HG03354 (cell line): Measurements from ENCODE around the gene ALPI.
"Not testable (repeated sequence)": the region's sequence is repeated elsewhere in the genome, so short reads cannot be mapped to it uniquely, and the experiment has no call there.

Experiments used
- ATAC-seq: cut with Tn5 transposase; IDR thresholded peaks from one replicate; pipeline ENCODE4 v1.9.1; 2021; ENCODE audit warnings: mild to moderate bottlenecking; ENCODE audit not compliant: unreplicated experiment, poor library complexity, severe bottlenecking

ALPI gene

GRCh38 chr2:232455426-232456255, at the start of gene ALPI:
Gene ALPI, plus strand, starts transcription at chr2:232456153. Its CDS starts 47 bp downstream, at chr2:232456200.
- no peak for ATAC-seq

- no peak for ATAC-seq
Observed at GRCh38 chr2:232406556-232407310, 49.2 kb upstream of the ALPI start, which contains the start of gene ALPG. Gene ALPG, plus strand, starts transcription at chr2:232406844. Its CDS starts 51 bp downstream, at chr2:232406895.

- ATAC-seq, result not testable (repeated sequence)
Observed at GRCh38 chr2:232407428-232408150, 48.4 kb upstream of the ALPI start.

GRCh38 chr2:232408269-232408668, 47.7 kb upstream of the ALPI start:
- ATAC-seq, result not testable (repeated sequence)

GRCh38 chr2:232409617-232410016, 46.3 kb upstream of the ALPI start:
- ATAC-seq, result not testable (repeated sequence)

DNA sequence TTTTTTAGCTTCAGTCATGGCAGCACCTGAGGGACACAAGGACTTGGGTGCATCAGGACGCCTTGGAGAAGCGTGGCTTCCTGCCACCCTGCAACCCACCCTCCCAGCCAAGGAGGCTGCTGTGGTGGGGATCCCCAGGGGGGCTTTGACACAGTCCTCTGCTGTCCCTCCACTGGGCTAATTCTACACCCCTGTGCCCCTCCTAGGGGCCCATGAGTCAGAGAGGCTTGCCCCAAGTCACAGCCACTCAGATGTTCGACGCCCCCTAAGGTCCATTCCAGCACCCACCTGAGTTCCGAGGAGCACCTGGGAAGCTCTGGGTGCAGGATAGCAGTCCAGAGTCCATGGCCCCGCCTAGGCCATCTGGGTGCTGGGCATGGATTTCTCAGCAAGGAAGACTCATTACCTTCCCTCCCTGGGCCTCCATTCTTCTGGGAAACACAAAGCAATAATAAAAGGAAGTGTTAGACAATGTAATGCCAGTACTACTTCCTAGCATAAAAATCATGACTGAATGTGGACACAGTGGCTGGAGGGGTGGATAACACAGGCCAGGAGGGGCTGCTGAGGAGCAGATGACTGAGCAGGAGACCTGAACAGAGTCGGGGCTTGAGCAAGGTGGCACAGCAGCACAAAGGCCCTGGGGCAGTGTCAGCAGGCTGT, 45.6 kb upstream of the ALPI start:
- ATAC-seq, result no peak

- no peak for ATAC-seq
Observed at GRCh38 chr2:232411901-232412629, 43.9 kb upstream of the ALPI start.

GRCh38 chr2:232412986-232413385, 43.0 kb upstream of the ALPI start:
- no peak for ATAC-seq

DNA sequence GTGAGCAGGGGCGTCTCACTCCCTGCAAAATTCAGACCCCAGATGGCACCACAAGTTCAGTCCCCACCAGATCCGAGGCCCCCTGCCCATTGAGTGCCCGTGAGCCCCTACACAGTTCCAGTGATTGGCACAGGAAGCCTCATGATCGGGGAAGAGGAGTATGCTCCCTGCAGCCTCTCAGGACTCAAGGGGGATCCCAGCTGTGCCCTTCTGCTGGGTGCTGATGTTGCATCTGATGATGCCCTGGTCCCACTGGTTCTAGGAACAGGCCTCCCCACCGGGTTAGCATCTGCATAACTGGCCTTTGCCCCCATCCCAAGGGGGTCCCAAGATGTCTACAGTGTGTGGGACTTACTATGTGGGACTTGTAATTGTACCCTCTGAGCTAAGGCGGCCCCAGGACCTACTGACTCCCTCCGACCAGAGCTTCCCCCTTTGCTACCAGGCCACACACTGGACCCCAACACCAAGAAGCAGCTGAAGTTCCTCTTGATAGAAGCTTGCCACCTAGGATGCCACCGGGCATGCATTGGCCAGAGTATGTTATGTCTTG, 40.7 kb upstream of the ALPI start:
- ATAC-seq, result no peak

GRCh38 chr2:232415736-232416520, 40.0 kb upstream of the ALPI start:
- ATAC-seq, result no peak

GRCh38 chr2:232416521-232417470, 39.2 kb upstream of the ALPI start:
- ATAC-seq, result no peak

DNA sequence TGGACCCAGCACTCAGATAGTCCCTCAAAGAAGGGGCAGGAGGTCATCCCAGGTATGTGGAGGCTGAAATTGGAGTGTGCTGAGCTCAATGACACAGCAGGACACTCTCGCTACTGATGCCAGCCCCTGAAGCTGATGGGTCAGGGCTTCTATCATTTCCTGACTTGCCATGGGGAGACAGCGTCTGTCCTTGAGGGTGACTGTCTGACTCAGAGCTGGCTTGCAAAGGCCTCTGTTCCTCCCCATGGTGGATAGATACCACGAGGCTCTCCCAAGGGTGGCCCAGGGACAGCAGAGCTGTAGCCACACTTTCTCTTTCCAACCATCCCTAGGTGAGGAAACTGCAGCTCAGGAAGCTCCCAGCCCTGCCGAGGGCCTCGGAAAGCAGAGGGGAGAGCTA, 38.5 kb upstream of the ALPI start:
- ATAC-seq, result no peak

GRCh38 chr2:232418056-232418455, 37.9 kb upstream of the ALPI start:
- no peak for ATAC-seq

DNA sequence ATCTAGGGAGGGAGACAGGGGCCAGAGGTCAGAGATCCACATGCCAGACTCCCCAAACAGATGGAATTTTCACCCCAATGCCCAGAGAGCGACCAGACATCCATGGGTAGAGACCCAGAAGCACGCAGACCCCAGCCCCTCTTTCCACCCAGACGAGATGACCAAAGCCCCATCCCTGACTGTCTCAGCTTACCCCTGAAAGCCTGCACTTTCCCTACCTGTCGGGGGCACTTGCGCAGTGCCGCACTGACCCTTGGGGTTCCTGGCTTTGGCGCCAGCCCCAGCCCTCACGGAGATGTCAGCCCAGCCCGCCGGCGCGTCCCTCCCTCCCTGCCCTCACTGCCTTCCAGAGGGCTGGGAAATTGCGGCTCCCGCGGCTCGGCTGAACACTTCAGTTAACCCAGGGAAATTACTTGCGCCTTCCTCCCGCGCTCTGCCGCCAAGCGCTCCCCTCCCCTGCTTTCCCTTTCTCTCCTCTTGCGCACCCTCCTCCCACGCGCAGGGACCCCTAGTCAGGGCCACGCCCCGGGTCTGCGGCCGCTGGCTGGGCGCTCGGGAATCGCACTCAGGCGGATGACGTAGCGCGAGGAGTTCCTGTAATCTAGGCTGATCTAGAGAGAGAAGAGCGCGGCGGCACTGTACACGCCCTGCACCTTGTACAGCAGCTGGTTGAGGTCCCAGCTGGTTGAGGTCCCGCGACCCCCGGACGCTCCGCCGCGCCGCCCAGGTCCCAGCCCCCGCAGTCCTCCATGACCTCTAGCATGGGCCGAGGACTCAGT, 37.3 kb upstream of the ALPI start:
- no peak for ATAC-seq

- no peak for ATAC-seq
Observed at GRCh38 chr2:232419245-232420072, 36.5 kb upstream of the ALPI start.
